ENCODE measurements around the gene ZNF425. TPM values are rescaled to one million over a fixed set of nuclear protein-coding genes. Genes with fewer than 3 reads are reported as not detected.
A peak's percentile ranks its signal among the peaks of the same experiment; 100 is the strongest.
"Not testable (repeated sequence)": the region's sequence is repeated elsewhere in the genome, so short reads cannot be mapped to it uniquely, and the experiment has no call there.

Gene ZNF425
- total RNA-seq, 2 experiments from 2014 or later = 0.47 to 0.55 TPM

DNA sequence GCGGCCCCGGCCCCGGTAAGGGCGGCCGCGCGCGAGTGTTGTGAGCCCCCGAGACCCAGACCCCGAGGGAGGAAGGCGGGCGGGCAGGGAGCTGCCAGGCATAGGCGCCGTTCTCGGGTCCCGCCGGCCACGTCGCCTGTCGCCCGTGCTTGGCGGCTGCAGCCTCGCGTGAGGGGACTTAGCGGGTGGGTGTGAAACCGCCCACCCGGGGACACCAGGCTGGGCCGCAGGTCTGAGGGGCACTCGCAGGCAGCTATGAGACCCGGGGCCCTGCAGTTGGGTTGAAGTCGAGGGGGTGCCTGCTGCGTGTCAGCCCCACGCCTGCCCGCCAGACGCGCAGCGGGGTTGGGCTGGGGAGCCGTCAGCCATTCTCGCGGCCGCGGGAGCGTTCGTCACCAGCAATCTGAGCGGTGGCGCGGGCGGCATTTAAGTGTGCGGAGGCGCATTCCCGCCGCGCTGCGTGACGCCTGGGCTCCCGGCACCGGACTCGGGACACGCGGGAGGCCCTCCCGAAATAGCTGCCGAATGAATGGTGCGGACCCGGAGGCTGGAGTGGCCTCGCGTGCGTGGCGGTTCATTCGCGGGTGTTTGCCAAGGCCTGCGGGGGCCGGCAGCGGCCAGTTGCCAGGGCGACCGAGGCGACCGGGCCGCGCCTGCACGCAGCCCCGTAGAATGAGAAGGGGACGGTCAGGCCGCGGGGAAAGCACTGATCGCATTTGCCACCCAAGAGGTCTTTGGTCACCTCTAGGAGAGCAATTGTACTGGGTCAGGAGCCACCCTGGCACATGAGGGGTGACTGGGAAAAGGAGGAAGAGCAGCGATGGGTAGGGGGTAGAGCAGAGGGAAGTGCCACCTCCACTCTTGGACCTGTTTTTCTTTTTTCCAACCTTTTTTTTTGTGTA is 21.9 kb upstream of the ZNF425 start:
- ChIA-PET CTCF (interaction anchor here (0.6 to 4.3 kb wide), 17 partner anchors 9 to 276 kb away, joined by 3 to 44 read pairs (median 5); partner anchors contain the start of genes ZNF282, ZNF425 and ZNF783), POLR2A (interaction anchor here (0.7 to 2.7 kb wide), 9 partner anchors 9 to 165 kb away, joined by 3 to 43 read pairs (median 4); partner anchors contain the start of genes ZNF282, ZNF425 and ZNF783)
- Mint-ChIP-seq H3K27me3 (ENCODE audit: low read depth) (no peaks in the 10 kb centered on the region), H3K9me3 (ENCODE audit: insufficient read depth) (no peaks in the 10 kb centered on the region), H3K36me3 (ENCODE audit: low read depth) (peaks cover 21% of the 10 kb centered on the region), H3K27ac (peak overlapping the region; percentile 76), H3K4me3 (peak overlapping the region; percentile 84), H3K4me1 (ENCODE audit: low read depth) (peaks cover 26% of the 10 kb centered on the region)
- peak; percentile 51 for ATAC-seq
- peak; percentile 68 for DNase-seq

GRCh38 chr7:149147072-149147751 is 21.1 kb upstream of the ZNF425 start, which contains the start of gene ZNF398:
TSS of gene ZNF398 (plus strand) at chr7:149147453. CDS start at chr7:149147743, 290 bp downstream.
- CTCF ChIA-PET = interaction anchor here (0.6 to 4.3 kb wide), 23 partner anchors 9 to 276 kb away, joined by 3 to 44 read pairs (median 5); partner anchors contain the start of genes ZNF282, ZNF425 and ZNF783
- Mint-ChIP-seq H3K9me3 (ENCODE audit: insufficient read depth) (no peaks in the 10 kb centered on the region), H3K27ac (peak within 1 kb of the TSS; percentile 91), H3K36me3 (ENCODE audit: low read depth) (peaks cover 21% of the 10 kb centered on the region), H3K4me3 (peak within 1 kb of the TSS; percentile 84), H3K27me3 (ENCODE audit: low read depth) (no peaks in the 10 kb centered on the region), H3K4me1 (ENCODE audit: low read depth) (peaks cover 26% of the 10 kb centered on the region)
- ATAC-seq = peak; percentile 77
- POLR2A ChIA-PET = interaction anchor here (0.8 to 2.7 kb wide), 13 partner anchors 8 to 165 kb away, joined by 3 to 43 read pairs (median 4); partner anchors contain the start of genes ZNF282, ZNF425 and ZNF783
- DNase-seq = peak; percentile 77

DNA sequence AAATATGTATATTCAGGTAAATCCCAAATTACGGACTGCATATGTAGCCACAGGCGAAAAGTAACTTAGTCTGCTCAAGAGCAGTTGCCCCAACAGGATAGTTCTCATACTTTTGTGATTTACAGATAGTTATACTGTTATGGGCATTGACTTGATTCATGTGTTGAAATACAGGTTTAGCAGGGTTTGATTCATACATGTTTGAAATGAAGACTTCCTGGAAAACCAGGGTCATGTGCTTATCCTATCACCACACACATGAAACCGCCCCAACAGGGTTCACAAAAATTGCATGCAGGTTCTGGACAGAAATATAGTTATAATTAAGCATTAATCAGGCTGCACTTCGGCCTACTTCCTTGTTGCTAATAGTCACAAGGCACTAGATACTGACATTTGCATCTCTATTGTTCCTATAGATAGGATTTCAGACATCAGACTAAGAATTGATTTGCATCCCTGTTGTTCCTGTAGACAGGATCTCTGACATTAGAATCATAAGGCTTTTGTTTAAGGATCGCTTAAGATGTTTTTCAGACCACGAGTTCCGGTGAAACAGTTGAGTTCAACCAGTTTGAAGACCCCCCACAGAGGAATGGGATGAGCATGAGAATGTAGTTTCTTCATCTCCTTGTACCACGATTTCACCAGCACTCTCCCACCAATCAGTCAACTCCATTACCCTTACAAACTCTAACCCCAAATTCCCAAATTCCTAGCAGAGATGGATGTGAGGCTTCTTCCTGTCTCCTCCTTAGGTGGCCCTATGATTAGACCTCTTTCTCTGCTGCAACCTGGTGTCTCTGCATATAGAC is 19.1 kb upstream of the ZNF425 start:
- ATAC-seq (no peak), DNase-seq (no peak)
- POLR2A ChIA-PET = no interaction called here
- Mint-ChIP-seq H3K36me3 (ENCODE audit: low read depth) (peaks cover 18% of the 10 kb centered on the region), H3K27me3 (ENCODE audit: low read depth) (no peaks in the 10 kb centered on the region), H3K4me1 (ENCODE audit: low read depth) (peaks cover 24% of the 10 kb centered on the region), H3K4me3 (peak overlapping the region; percentile 84), H3K9me3 (ENCODE audit: insufficient read depth) (no peaks in the 10 kb centered on the region), H3K27ac (peak overlapping the region; percentile 21)
- CTCF ChIA-PET = interaction anchor here (4.3 kb wide), 1 partner anchor 20 kb away, joined by 44 read pairs; the partner anchor contains the start of gene ZNF425

- CTCF ChIA-PET = interaction anchor here (0.6 kb wide), 1 partner anchor 18 kb away, joined by 3 read pairs; no protein-coding TSS in a partner anchor
- ATAC-seq; H3K9me3 Mint-ChIP-seq (ENCODE audit: insufficient read depth); H3K4me3 Mint-ChIP-seq; H3K27me3 Mint-ChIP-seq (ENCODE audit: low read depth); H3K27ac Mint-ChIP-seq; DNase-seq; POLR2A ChIA-PET: not testable (repeated sequence)
- H3K4me1 Mint-ChIP-seq (ENCODE audit: low read depth) = peaks cover 20% of the 10 kb centered on the region
- peaks cover 14% of the 10 kb centered on the region for H3K36me3 Mint-ChIP-seq (ENCODE audit: low read depth)
Observed at GRCh38 chr7:149144436-149144922, 18.4 kb upstream of the ZNF425 start.

DNA sequence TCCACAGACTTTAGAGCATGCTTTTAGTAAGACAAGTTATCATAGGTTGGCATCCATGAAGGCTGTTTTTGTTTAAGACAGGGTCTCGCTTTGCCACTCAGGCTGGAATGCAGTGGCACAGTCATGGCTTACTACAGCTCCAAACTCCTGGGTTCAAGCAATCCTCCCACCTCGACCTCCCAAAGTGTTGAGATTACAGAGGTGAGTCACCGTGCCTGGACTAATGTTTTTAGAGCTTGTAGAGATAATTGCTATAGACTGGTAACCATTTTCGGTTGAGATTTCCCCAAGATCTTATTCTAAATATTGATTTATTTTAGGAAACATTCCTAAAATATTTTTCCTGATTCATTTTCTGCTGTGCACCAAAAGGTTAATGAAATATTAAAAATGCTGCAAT is 15.8 kb upstream of the ZNF425 start:
- Mint-ChIP-seq H3K4me1 (ENCODE audit: low read depth) (peaks cover 11% of the 10 kb centered on the region), H3K27ac (no peak overlapping the region), H3K36me3 (ENCODE audit: low read depth) (peaks cover 11% of the 10 kb centered on the region), H3K4me3 (no peak overlapping the region), H3K27me3 (ENCODE audit: low read depth) (no peaks in the 10 kb centered on the region), H3K9me3 (ENCODE audit: insufficient read depth) (no peaks in the 10 kb centered on the region)
- ATAC-seq = no peak
- ChIA-PET POLR2A (no interaction called here), CTCF (interaction anchor here (1.5 kb wide), 1 partner anchor 15 kb away, joined by 3 read pairs; no protein-coding TSS in a partner anchor)
- no peak for DNase-seq

DNA sequence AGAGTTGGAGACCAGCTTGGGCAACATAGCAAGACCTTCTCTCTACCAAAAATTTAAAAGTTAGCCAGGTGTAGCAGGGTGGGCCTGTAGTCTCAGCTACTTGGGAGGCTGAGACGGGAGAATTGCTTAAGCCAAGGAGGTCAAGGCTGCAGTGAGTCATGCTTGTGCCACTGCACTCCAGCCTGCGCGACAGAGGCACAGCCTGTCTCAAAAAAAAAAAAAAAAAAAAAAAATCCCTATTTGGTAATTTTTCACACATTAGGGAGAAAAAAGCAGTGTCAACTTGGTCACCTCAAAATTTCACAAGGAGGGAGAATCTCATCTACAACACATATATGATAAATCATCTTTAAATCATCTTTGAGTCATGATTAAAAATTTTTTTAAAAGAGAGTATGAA is 14.7 kb upstream of the ZNF425 start:
- Mint-ChIP-seq H3K36me3 (ENCODE audit: low read depth) (peaks cover 9% of the 10 kb centered on the region), H3K9me3 (ENCODE audit: insufficient read depth) (no peaks in the 10 kb centered on the region), H3K4me1 (ENCODE audit: low read depth) (peaks cover 9% of the 10 kb centered on the region), H3K27ac (no peak overlapping the region), H3K27me3 (ENCODE audit: low read depth) (no peaks in the 10 kb centered on the region), H3K4me3 (no peak overlapping the region)
- ChIA-PET POLR2A (no interaction called here), CTCF (interaction anchor here (0.6 to 1.5 kb wide), 2 partner anchors 8 to 14 kb away, joined by 3 read pairs; no protein-coding TSS in a partner anchor)
- DNase-seq (no peak), ATAC-seq (no peak)

DNA sequence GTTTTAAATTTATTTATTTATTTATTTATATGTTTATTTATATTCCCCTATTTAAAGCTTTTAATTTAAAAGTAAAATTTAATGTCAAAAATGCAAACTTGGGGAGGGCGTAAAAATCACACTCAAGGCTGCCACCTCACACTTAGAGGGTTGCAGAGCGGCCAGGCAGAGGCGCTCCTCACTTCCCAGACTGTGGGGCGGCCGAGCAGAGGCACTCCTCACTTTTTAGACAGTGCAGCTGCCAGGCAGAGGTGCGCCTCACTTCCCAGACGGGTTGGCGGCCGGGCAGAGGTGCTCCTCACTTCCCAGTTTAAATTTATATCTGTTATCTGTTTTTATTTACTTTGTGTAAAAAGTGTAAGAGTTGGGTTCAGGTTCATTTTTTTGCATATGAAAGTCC is 10.0 kb upstream of the ZNF425 start:
- DNase-seq (no peak), ATAC-seq (no peak)
- CTCF ChIA-PET = interaction anchor here (0.8 to 2.0 kb wide), 2 partner anchors 8 to 11 kb away, joined by 3 to 5 read pairs; no protein-coding TSS in a partner anchor
- Mint-ChIP-seq H3K27ac (no peak overlapping the region), H3K4me3 (no peak overlapping the region), H3K4me1 (ENCODE audit: low read depth) (no peaks in the 10 kb centered on the region), H3K27me3 (ENCODE audit: low read depth) (no peaks in the 10 kb centered on the region), H3K9me3 (ENCODE audit: insufficient read depth) (no peaks in the 10 kb centered on the region), H3K36me3 (ENCODE audit: low read depth) (peaks cover 28% of the 10 kb centered on the region)
- POLR2A ChIA-PET = interaction anchor here (1.6 kb wide), 2 partner anchors 10 to 11 kb away, joined by 4 to 6 read pairs; partner anchors contain the start of genes ZNF398 and ZNF425

DNA sequence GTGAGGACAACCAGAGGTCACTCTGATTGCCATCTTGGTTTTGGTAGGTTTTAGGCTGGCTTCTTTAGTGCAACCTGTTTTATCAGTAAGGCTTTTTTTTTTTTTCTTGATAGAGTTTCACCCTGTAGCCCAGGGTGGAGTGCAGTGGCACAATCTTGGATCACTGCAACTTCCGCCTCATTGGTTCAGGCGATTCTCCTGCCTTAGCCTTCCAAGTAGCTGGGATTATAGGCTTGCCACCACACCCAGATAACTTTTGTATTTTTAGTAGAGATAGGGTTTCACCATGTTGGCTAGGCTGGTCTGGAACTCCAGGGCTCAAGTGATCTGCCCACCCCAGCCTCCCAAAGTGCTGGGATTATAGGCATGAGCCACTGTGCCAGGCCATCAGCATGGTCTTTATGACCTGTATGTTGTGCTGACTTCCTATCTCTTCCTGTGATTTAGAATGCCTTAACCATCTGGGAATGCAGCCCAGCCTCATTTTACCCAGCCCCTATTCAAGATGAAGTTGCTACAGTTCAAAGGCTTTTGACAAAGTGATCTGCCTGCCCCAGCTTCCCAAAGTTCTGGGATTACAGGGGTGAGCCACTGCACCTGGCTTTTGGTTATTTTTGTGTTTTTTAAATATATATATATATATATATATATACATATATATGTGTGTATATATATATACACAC is 7.0 kb upstream of the ZNF425 start:
- peaks cover 7% of the 10 kb centered on the region for H3K9me3 Mint-ChIP-seq (ENCODE audit: insufficient read depth)
- ChIA-PET POLR2A (no interaction called here), CTCF (interaction anchor here (1.8 kb wide), 1 partner anchor 14 kb away, joined by 10 read pairs; the partner anchor contains the start of gene ZNF398)
- DNase-seq (no peak), ATAC-seq (no peak)
- no peak overlapping the region for H3K4me3 Mint-ChIP-seq
- no peak overlapping the region for H3K27ac Mint-ChIP-seq
- no peaks in the 10 kb centered on the region for H3K27me3 Mint-ChIP-seq (ENCODE audit: low read depth)
- peaks cover 48% of the 10 kb centered on the region for H3K36me3 Mint-ChIP-seq (ENCODE audit: low read depth)
- peaks cover 6% of the 10 kb centered on the region for H3K4me1 Mint-ChIP-seq (ENCODE audit: low read depth)

- POLR2A ChIA-PET = no interaction called here
- Mint-ChIP-seq H3K27ac (peak overlapping the region; percentile 13), H3K9me3 (ENCODE audit: insufficient read depth) (peaks cover 7% of the 10 kb centered on the region), H3K4me3 (no peak overlapping the region), H3K4me1 (ENCODE audit: low read depth) (peaks cover 13% of the 10 kb centered on the region), H3K27me3 (ENCODE audit: low read depth) (no peaks in the 10 kb centered on the region), H3K36me3 (ENCODE audit: low read depth) (peaks cover 53% of the 10 kb centered on the region)
- ATAC-seq = no peak
- no peak for DNase-seq
- CTCF ChIA-PET = no interaction called here
Observed at GRCh38 chr7:149130572-149131198, 4.6 kb upstream of the ZNF425 start.

All from activated CD8-positive, alpha-beta T cell treated with anti-CD3 and anti-CD28 coated beads, Interleukin-2, amount 10 ng/mL, durations not matched to agents 7 days and 5 days (primary cell).